GM12875 (cell line): ENCODE data around the gene MIS18BP1.
"Not testable (repeated sequence)": the region's sequence is repeated elsewhere in the genome, so short reads cannot be mapped to it uniquely, and the experiment has no call there.

Source experiments
- H3K4me3 ChIP-seq: one replicate; pipeline ENCODE4 v1.5.1; 2011; ENCODE audit warnings: low read depth, low read length, control low read depth
- TF ChIP-seq, protein P1 (sequence below): IDR thresholded peaks from 2 replicates; pipeline ENCODE4 v1.5.1; 2011; ENCODE audit warnings: low read depth, mild to moderate bottlenecking, control low read depth, inconsistent platforms, low read length, moderate library complexity, borderline replicate concordance; ENCODE audit not compliant: insufficient read depth

The MIS18BP1 gene

DNA sequence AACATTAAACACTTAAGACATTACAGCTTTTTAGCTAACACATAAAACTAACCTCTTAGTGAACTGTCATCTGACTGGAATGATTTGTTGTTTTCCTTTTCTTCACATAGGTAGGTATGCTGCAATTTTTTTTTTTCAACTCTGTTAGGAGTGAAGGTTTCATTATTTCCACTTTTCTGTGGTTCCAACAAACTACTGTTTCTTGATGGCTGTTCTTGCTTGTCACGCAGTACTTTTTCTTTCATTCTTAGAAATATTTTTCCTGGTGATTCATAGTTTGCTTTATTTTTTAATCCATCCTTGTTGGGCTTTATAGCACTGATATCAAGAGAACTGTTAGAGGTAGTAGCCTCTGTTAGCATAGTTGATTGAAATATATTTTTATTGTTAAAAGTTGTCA lies 6.3 kb downstream of the MIS18BP1 start:
- no peak overlapping the region for H3K4me3 ChIP-seq
- TF ChIP-seq, protein P1, sequence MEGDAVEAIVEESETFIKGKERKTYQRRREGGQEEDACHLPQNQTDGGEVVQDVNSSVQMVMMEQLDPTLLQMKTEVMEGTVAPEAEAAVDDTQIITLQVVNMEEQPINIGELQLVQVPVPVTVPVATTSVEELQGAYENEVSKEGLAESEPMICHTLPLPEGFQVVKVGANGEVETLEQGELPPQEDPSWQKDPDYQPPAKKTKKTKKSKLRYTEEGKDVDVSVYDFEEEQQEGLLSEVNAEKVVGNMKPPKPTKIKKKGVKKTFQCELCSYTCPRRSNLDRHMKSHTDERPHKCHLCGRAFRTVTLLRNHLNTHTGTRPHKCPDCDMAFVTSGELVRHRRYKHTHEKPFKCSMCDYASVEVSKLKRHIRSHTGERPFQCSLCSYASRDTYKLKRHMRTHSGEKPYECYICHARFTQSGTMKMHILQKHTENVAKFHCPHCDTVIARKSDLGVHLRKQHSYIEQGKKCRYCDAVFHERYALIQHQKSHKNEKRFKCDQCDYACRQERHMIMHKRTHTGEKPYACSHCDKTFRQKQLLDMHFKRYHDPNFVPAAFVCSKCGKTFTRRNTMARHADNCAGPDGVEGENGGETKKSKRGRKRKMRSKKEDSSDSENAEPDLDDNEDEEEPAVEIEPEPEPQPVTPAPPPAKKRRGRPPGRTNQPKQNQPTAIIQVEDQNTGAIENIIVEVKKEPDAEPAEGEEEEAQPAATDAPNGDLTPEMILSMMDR: no peak

DNA sequence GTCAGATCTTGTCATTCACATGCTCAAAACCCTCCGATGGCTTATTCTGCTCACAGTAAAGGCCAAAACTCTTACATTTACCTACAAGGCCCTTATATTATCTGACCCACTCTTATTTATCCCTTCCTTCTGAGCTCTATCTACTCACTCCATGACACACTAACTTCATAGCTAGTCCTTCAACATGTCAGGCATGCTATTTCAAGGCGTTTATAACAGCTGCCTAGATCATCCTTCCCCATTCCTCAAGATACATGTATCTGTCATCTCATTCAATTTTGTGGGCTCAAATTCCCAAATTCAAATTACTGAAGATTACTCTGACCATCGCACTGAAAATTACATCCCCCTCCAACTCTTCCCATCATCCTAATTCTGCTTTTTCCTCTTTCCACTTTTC lies 6.9 kb downstream of the MIS18BP1 start:
- no peak overlapping the region for H3K4me3 ChIP-seq
- TF ChIP-seq, protein P1: no peak

DNA sequence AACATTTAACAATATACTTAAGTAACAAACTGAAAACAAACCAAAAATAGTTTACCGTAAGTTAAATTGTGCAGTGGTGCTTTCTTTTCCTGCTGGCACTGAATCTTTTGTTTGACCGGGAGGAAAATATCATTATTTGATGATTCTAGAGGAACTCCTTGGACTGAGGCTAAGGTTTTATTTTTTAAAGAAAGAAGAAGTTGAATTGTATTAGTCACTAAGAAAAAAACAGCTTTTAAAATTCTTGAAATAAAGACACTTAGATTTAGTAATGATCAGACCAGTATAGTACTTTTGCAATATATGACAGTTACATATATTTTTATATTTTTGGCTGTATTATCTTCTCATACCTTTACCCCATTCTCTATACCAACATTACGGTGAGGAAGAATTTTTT lies 10.3 kb downstream of the MIS18BP1 start:
- TF ChIP-seq, protein P1: no peak
- H3K4me3 ChIP-seq: no peak overlapping the region

DNA sequence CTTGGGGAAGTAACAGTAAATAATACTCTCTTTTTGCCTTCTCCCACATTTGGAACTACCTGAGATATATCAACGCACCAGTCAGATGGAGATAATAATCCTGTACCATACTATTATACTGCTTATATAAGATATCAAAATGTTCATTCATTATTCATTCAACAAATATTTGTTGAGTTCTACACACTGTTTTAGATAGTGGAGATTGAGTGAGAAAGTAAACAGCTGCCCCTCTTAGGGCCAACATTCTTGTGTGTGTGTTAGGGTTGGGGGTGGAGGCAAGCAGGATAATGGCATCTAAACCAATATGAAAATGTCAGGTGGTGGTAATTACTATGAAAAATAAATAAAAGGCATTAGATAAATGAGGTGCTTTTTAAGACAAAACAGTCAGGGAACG lies 14.0 kb downstream of the MIS18BP1 start:
- TF ChIP-seq, protein P1: no peak

DNA sequence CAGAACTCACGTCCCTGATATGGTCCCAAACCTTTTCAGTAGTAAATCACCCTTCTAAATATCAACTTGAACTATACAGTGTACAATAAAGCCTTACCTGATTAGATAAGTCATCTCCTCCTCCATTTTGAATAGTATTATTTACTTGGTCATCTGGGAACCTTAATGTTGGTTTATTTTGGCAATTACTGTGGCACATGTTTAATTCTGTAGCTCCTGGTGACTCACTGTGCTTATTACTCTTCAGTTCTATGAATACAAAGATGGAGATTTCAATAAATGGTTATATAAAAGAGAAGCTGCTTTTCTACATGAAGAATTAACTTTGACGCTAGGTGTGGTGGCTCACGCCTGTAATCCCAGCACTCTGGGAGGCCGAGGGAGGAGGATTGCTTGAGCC lies 25.4 kb downstream of the MIS18BP1 start:
- TF ChIP-seq, protein P1: no peak
- H3K4me3 ChIP-seq: no peak overlapping the region

More for the DNA sequence above, 14.0 kb downstream of the MIS18BP1 start:
- H3K4me3 ChIP-seq: no peak overlapping the region

DNA sequence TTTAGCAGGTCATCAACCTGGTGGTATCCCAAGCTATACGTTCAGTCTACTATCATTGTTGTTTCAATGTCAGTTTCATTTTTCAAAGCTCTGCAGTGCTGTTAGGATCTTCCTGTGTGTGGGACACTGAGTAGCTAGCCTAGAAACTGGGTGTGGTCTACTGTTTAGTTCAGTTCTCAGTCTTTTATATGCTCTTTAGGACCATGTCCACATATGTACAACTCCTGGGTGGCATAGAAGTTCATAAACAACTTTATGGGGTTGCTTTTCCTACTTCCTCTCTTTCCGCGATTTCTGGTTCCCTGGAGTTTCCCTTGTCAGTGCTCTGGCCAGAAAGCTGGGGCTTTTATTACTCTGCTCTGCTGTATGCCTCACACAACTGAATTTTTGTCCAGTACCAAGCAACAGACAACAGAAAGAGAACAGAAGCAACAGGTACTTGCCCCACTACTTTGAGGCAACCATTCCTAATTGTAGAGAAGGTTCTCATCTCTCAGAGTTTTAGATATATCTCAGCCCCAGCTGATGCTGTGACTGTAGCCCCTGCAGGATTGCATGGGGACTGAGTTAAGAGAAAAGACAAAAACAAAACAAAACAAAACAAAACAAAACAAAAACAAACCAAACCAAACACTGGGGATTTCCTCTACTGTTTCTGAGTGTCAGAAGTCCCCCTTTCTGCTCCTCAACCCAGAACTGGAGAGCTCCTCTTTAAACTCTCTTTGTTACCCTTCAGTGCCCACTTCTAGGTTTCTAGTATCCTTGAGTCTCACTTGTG lies 30.3 kb downstream of the MIS18BP1 start:
- no peak overlapping the region for H3K4me3 ChIP-seq
- TF ChIP-seq, protein P1: no peak

DNA sequence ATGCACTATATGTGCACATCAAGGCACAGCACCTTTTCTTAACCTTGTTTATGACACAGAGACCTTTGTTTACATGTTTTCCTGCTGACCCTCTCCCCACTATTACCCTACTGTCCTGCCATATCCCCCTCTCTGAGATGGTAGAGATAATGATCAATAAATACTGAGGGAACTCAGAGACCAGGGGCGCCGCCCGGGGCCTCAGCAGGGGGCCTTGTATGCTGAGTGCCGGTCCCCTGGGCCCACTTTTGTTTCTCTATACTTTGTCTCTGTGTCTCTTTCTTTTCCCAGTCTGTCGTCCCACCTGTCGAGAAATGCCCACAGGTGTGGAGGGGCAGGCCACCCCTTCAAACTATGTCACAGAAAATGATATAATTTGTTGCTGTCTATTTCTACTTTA lies 38.7 kb downstream of the MIS18BP1 start:
- H3K4me3 ChIP-seq: not testable (repeated sequence)

DNA sequence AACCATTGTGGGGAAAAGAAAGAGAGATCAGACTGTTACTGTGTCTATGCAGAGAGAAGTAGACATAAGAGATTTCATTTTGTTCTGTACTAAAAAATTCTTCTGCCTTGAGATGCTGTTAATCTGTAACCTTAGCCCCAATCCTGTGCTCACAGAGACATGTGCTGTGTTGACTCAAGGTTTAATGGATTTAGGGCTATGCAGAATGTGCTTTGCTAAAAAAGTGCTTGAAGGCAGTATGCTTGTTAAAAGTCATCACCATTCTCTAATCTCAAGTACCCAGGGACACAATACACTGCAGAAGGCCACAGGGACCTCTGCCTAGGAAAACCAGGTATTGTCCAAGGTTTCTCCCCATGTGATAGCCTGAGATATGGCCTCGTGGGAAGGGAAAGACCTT lies 39.3 kb downstream of the MIS18BP1 start:
- not testable (repeated sequence) for H3K4me3 ChIP-seq
